Measurements from ENCODE around the gene REV1. TPM values are rescaled to one million over a fixed set of nuclear protein-coding genes. Genes with fewer than 3 reads are reported as not detected.

REV1 gene
- total and polyA plus RNA-seq, 2 of the 13 experiments (the other 11 are each of a cell fraction or from before 2014, with no cell fraction given), result 49.1 to 71.8 TPM

- TF ChIP-seq ZNF614 (CRISPR knock-in tag; IDR thresholded peaks at IDR 0.05; ENCODE audit: borderline replicate concordance) (0 out of 2 replicates have a peak, but pooled peaks have one; percentile 50), ETV5 (CRISPR knock-in tag; IDR thresholded peaks at IDR 0.05; ENCODE audit: borderline replicate concordance) (peak; percentile 79; the same call in 1 of the 2 replicates), SNAI1 (CRISPR knock-in tag; IDR thresholded peaks at IDR 0.05; ENCODE audit: borderline replicate concordance) (no peak), ELF1 (CRISPR knock-in tag; IDR thresholded peaks at IDR 0.05) (peak; percentile 56; the same call in 1 of the 2 replicates), PAXIP1 (CRISPR knock-in tag; conservative IDR thresholded peaks at IDR 0.05) (peak; percentile 64), NFYC (CRISPR knock-in tag; IDR thresholded peaks at IDR 0.05) (peak; percentile 29; the same call in 1 of the 2 replicates), HNF4G (IDR thresholded peaks at IDR 0.05; ENCODE audit: borderline replicate concordance, low read depth, low read length) (no peak), HNF4G (CRISPR knock-in tag; IDR thresholded peaks at IDR 0.05; ENCODE audit: borderline replicate concordance, low read depth) (0 out of 2 replicates have a peak, but pooled peaks have one; percentile 50), ZNF713 (CRISPR knock-in tag; IDR thresholded peaks at IDR 0.05) (0 out of 2 replicates have a peak, but pooled peaks have one; percentile 85), SOX5 (CRISPR knock-in tag; IDR thresholded peaks at IDR 0.05; ENCODE audit: borderline replicate concordance) (peak; percentile 43; the same call in 1 of the 2 replicates), THAP11 (CRISPR knock-in tag; IDR thresholded peaks at IDR 0.05) (peak; percentile 18; the same call in 1 of the 2 replicates), GABPA (IDR thresholded peaks at IDR 0.05; ENCODE audit: low read depth, low read length) (no peak), GABPA (CRISPR knock-in tag; IDR thresholded peaks at IDR 0.05; ENCODE audit: low read depth) (peak; percentile 65), SIX1 (CRISPR knock-in tag; IDR thresholded peaks at IDR 0.05; ENCODE audit: borderline replicate concordance) (no peak), SP5 (CRISPR knock-in tag; IDR thresholded peaks at IDR 0.05; ENCODE audit: borderline replicate concordance, low read depth) (peak; percentile 44; the same call in 1 of the 2 replicates), FOXK2 (IDR thresholded peaks at IDR 0.05) (peak; percentile 31; the same call in 1 of the 2 replicates), ZNF276 (CRISPR knock-in tag; IDR thresholded peaks at IDR 0.05; ENCODE audit: low read depth) (no peak), NR2C2 (CRISPR knock-in tag; IDR thresholded peaks at IDR 0.05; ENCODE audit: borderline replicate concordance) (0 out of 2 replicates have a peak, but pooled peaks have one; percentile 26), ZNF784 (CRISPR knock-in tag; IDR thresholded peaks at IDR 0.05; ENCODE audit: borderline replicate concordance) (0 out of 2 replicates have a peak, but pooled peaks have one; percentile 17), HNF4A (CRISPR knock-in tag; IDR thresholded peaks at IDR 0.05) (peak; percentile 59), KLF11 (CRISPR knock-in tag; IDR thresholded peaks at IDR 0.05) (0 out of 2 replicates have a peak, but pooled peaks have one; percentile 11), TBX2 (CRISPR knock-in tag; IDR thresholded peaks at IDR 0.05; ENCODE audit: borderline replicate concordance) (0 out of 2 replicates have a peak, but pooled peaks have one; percentile 16), ZNF414 (CRISPR knock-in tag; IDR thresholded peaks at IDR 0.05) (peak; percentile 34; the same call in 1 of the 2 replicates), RCOR2 (CRISPR knock-in tag; IDR thresholded peaks at IDR 0.05) (0 out of 2 replicates have a peak, but pooled peaks have one; percentile 20), KAT8 (CRISPR knock-in tag; IDR thresholded peaks at IDR 0.05) (peak; percentile 16; the same call in 1 of the 2 replicates)
Observed at GRCh38 chr2:99488539-99489062, 1.2 kb downstream of the REV1 start (continued).
